GM12878 (cell line): ENCODE results near the gene ZNF443.
"Not testable (repeated sequence)": the region's sequence is repeated elsewhere in the genome, so short reads cannot be mapped to it uniquely, and the experiment has no call there.

Experiments used
- FOXM1 ChIP-seq: IDR thresholded peaks from 2 replicates; pipeline ENCODE4 v1.6.1; 2012; ENCODE audit warnings: low read depth, mild to moderate bottlenecking, inconsistent platforms, low read length, moderate library complexity
- POLR2AphosphoS5 ChIP-seq: IDR thresholded peaks from 2 replicates; pipeline ENCODE4 v1.6.1; 2011; ENCODE audit warnings: mild to moderate bottlenecking, low read length, inconsistent platforms
- RAD21 ChIP-seq: IDR thresholded peaks from 2 replicates; pipeline ENCODE4 v1.6.1; 2011; ENCODE audit warnings: mild to moderate bottlenecking, low read depth, low read length, moderate library complexity; ENCODE audit not compliant: insufficient read depth
- STAT1 ChIP-seq: fragments of 450-650 bp; conservative IDR thresholded peaks from 2 replicates; pipeline ENCODE4 v1.6.1; 2014; ENCODE audit warnings: antibody characterized with exemption, mild to moderate bottlenecking
- ZSCAN29 ChIP-seq: fragments of 450-650 bp; IDR thresholded peaks from 2 replicates; pipeline ENCODE4 v1.6.1; 2017; ENCODE audit warnings: mild to moderate bottlenecking, moderate library complexity
- TF ChIP-seq, protein P1 (sequence below), 3 experiments: IDR thresholded peaks in 2 of 3; conservative IDR thresholded peaks in 1 of 3; 2 replicates each; pipeline ENCODE4 v1.5.1; 2011; ENCODE audit warnings: low read depth in 3 of 3, low read length in 3 of 3, mild to moderate bottlenecking in 3 of 3, control low read depth in 2 of 3, moderate library complexity in 2 of 3, inconsistent platforms in 1 of 3, mixed read lengths in 1 of 3; ENCODE audit not compliant: control insufficient read depth in 2 of 3, insufficient read depth in 1 of 3; ENCODE audit errors: extremely low read depth in 1 of 3

- TF ChIP-seq, protein P1, sequence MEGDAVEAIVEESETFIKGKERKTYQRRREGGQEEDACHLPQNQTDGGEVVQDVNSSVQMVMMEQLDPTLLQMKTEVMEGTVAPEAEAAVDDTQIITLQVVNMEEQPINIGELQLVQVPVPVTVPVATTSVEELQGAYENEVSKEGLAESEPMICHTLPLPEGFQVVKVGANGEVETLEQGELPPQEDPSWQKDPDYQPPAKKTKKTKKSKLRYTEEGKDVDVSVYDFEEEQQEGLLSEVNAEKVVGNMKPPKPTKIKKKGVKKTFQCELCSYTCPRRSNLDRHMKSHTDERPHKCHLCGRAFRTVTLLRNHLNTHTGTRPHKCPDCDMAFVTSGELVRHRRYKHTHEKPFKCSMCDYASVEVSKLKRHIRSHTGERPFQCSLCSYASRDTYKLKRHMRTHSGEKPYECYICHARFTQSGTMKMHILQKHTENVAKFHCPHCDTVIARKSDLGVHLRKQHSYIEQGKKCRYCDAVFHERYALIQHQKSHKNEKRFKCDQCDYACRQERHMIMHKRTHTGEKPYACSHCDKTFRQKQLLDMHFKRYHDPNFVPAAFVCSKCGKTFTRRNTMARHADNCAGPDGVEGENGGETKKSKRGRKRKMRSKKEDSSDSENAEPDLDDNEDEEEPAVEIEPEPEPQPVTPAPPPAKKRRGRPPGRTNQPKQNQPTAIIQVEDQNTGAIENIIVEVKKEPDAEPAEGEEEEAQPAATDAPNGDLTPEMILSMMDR (IDR thresholded peaks at IDR 0.05 in 2 of 3, conservative IDR thresholded peaks at IDR 0.05 in 1 of 3; ENCODE audit: control insufficient read depth in 2 of 3, extremely low read depth in 1 of 3, insufficient read depth in 1 of 3, low read depth in 3 of 3, low read length in 3 of 3), result not testable (repeated sequence)
- not testable (repeated sequence) for TF ChIP-seq ZSCAN29, POLR2AphosphoS5, RAD21, FOXM1, STAT1
Observed at GRCh38 chr19:12464139-12464538, 23.3 kb upstream of the ZNF443 start.
